ENCODE measurements around the gene USP22.

Gene USP22

DNA sequence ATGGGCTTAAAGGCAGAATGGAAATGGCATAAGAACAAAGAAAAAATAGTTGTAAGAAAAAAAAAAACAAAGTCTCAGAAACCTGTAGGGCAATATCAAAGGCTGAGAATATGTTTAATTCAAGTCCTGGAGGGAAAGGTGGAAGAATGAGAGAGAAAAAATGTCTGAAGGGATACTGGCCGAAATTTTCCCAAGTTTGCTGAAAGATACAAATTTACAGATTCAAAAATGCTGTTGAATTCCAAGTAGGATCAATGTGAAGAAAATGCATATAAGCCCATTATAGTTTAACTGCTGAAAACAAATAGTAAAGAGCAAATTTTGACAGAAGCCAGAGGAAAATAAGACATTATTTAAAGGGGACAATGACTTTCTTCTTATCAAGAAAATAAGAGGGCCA, 6.6 kb upstream of the USP22 start:
- no peak for DNase-seq (ENCODE audit: low read depth in 3 of 3, low spot score in 1 of 3)

DNA sequence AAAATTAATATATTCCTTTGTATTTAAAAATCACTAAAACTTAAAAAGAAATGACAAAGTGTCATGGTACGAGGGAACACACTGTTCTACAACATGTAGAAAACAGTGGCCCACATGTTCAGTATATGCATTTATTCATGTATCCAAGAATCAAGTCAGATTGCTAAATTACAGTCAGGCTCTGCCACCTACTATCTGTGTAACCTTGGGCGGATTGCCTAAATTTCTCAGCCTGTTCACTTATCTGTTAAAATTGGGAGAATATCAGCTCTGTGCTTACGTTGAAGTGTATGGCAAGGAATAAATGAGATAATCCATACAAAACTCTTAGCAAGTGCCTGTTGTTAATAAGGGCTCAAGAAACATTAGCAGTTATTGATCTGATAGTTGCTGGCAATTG, 3.4 kb upstream of the USP22 start:
- no peak for DNase-seq (ENCODE audit: low read depth in 3 of 3, low spot score in 1 of 3)

DNA sequence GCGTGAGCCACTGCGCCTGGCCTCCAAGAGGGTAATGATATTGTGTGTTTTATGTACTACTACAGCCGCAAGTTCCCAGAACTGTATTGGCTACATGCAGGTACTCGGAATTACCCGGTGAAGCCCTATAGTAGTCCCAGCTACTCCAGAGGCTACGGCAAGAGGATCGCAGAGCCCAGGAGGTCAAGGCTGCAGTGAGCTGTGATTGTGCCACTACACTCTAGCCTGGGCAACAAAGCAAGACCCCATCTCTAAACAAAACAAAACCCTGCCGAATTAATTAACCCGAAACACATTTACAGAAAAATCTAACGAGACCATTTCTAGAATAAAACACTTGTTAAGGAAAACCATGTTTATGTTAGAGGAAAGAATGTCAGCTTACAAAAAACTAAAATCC, 2.2 kb upstream of the USP22 start:
- no peak for DNase-seq (ENCODE audit: low read depth in 3 of 3, low spot score in 1 of 3)

DNA sequence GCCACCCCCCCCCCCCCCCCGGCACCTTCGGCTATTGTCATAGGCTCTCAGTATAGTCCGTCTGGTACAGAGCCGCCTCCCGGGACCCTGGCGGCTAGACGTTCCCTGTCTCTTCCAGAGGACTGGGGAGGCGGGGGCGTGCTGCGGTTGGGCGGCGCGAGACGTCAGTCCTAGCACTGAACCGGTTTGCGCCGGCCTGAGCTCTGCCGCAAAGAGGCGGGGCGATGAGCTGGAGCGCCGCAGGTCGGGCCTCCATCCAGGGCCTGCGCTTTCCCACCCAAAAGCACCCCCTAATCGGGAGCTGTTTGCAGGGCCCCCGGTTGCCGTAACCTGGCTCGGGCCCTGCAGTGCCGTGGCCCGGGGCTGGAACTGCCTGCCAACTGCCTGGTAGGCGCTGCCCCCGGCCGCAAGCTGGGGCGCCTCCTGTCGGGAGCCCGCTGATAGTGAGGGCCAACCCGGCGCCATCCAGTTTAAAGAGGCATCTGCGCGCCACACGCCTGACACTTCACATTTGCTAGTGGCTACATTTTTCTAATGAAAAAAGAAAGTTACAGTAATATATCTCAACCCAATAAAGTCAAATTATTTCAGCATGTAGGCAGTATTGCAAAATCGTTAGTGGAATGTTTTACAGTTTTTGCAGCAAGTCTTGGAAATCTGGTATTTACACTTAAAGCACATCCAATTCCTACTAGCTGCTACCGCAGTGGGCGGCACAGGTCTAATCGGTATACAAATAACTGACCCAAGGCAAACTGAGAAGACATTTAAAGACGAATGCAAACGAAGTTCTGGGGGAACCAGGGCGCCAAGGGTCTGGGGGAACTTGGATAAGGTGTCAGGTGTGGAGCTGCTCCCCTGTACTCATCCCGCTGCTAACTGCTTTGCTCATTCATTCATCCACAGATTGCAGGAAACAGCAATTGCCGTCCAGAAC, 753 bp upstream of the USP22 start:
- DNase-seq (ENCODE audit: low read depth in 3 of 3, low spot score in 1 of 3), result peak in 2 of 3 donors; percentile 90 to 93

DNA sequence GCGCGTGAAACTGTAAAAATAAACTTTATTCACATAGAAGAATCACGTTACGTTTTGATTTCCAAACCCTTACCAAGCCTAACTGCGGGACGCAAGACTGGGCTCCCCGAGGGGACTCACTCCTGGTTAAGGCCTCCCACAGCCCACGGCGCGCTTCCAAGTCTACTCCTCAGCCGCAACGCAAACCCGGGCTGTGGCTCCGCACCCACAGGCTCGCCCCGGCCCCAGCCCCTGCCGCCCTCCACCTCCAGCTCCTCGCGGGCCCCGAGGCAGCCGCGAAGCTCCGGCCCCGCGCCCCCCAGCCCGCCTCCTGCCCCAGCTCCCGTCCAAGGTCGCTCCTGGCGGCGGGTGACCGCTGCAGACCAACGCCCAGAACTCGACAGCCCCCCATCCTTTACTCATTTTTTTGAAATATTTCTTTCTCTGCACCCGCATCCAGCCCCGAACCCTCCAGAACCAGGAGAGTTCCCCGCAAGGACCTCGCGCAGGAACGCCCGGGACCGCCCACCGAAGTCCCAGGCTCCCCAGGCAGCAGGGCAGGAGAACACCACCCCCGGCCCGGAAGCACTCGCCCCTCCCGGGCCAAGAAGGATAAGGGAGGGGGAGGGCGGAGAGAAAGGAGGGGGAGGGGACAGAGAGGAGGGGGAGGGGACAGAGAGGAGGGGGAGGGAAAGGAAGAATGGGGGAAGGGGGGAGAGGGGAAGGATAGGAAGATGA, 912 bp downstream of the USP22 start:
- peak; percentile 27 to 46 (median 35) for DNase-seq (ENCODE audit: low read depth in 3 of 3, low spot score in 1 of 3)

DNA sequence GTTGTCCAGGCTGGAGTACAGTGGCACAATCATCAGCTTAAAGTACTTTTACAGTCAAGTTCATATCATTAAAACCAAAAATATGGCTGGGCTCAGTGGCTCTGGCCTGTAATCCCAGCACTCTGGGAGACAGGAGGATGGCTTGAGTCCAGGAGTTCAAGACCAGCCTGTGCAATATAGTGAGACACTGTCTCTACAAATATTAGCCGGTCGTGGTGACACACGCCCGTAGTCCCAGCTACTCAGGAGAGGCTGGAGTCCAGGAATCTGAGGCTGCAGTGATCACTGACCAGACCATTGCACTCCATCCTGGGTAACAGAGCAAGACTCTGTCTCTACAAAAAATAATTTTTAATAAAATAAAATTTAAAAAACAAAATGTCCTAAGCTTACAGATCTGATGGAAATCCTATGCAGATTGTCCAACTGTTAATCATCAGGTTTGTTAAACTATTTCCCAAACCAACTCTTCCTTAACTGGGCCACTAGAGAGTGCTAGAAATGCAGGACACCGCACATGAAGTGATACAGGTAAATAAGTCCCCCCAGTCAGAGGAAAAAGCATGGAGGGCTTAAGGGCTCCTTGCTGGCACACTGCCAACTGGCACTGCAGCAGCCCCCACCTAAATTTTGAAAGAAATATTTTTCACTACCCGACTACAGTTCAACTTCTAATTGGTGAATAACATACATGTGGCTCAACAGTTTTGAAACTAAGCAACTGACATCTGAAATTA, 2.8 kb downstream of the USP22 start:
- peak in 2 of 3 donors; percentile 5 to 8 for DNase-seq (ENCODE audit: low read depth in 3 of 3, low spot score in 1 of 3)

DNA sequence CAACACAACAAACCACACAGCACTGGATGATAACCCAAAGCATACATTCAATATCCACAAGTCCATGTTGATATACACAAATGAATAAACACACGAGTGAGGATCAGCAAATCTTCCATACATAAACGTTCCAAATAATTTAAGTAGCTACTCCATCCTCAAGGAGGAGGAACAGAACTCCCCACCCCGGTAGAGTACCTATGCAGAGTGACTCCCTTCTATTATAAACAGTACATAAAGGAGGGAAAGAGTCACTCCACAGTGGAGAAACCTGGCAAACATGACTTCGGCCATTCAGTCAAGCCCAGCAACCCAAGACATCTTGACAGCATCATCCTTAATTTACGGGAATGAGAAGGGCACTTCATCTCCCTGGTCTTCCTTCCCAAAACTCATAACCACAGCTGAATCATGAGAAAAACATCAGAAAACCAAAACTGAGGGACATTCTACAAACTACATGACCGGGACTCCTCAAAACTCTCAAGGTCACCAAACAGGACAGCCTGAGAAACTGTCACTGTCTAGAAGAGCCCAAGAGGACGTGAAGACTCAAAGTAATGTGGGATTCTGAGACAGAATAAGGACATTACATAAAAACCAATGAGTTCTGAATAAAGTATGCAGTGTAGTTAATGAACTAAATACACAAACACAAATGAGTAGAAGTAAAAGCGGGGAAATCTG, 5.6 kb downstream of the USP22 start:
- no peak for DNase-seq (ENCODE audit: low read depth in 3 of 3, low spot score in 1 of 3)

DNA sequence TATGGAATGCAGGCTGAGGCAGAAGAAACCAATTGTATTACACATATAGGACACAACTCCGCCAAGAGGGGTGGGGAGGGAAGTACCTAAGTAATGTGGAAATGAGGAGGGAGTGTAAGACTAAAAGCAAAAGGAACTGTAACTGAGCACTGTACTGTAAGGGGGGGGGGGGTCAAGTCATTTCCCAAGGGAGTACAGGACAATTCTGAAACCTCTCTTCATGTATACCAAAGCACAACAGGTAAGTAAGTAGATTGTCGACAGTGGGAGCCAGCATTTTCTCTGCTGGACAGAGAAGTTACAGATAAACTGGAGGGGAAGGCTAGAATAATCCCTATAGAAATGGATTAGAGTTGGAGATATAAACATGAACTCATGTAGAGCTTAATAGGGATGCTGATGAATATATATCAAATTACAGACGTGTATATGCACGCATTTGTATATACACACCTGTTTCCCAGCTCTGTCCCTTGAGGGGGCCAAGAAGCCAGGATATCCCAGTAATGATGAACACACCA, 6.4 kb downstream of the USP22 start:
- no peak for DNase-seq (ENCODE audit: low read depth in 3 of 3, low spot score in 1 of 3)

DNA sequence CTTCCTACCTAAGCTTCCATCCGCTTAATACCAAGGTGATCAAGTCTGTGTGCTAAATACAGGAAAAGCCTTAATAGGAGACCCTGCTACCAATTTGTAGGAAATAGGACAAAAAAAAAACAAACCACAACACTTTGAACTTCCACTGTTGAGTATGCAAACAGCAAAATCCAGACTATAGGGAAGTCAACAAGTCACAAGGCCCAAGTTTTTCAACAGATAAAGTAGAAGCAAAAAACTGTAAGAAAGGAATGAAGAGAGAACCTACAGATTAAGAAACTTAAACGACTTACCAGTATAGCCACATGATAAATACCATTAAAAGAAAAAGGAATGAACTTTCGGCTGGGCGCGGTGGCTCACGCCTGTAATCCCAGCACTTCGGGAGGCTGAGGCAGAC, 7.4 kb downstream of the USP22 start:
- DNase-seq (ENCODE audit: low read depth in 3 of 3, low spot score in 1 of 3), result no peak

DNA sequence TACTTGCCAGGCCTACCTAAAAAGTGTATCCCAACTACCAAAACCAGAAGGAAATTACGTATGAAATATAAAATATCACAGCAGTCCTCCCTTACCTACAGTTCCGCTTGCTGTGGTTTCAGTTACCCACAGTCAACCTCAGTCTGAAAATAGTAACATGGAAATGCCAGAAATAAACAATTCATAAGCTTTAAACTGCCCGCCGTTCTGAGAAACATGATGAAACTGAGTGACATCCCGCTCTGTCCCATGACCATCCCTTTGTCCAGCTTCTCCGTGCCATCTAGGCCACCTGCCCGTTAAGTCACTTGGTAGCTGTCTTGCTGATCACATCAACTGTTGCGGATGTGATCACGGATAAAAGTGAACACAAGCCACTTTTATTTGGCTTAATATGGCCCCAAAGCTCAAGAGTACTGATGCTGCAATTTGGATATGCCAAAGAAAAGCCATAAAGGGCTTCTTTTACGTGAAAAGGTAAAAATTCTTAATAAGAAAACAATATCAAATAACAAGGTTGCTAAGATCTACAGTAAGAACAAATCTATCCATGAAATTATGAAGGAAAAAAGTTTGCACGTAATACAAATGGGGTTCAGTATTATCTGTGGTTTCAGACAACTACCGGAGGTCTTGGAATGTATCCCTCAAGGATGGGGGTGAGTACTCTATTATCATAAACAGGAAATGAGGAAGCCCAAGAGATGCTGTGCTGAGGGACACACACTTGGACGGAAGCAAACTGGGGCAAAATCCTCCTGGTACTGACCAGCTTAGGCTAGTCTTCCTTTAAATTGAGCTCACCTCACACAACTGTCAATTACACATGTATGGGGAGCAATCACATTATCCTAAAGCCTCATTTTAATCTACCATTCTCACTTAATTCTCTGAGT, 8.2 kb downstream of the USP22 start:
- no peak for DNase-seq (ENCODE audit: low read depth in 3 of 3, low spot score in 1 of 3)

DNA sequence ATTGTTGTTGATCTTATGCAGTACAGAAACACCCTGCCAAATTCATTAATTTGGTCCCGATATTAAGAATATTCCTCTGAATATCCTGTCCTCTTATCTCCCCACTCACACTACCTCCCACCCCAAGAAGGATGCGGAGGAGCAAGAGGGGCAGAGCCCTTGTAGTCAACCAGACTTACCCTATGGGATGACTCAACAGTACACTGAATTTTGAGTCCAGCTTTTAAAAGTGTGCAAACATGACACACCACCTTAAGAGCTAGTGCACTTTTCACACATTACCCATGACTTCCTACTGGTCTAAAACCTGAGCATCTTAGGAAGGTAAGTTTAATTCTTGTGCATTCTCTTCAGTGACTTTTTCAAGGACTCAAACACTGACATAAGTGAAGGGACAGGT, 9.5 kb downstream of the USP22 start:
- DNase-seq (ENCODE audit: low read depth in 3 of 3, low spot score in 1 of 3), result no peak

DNA sequence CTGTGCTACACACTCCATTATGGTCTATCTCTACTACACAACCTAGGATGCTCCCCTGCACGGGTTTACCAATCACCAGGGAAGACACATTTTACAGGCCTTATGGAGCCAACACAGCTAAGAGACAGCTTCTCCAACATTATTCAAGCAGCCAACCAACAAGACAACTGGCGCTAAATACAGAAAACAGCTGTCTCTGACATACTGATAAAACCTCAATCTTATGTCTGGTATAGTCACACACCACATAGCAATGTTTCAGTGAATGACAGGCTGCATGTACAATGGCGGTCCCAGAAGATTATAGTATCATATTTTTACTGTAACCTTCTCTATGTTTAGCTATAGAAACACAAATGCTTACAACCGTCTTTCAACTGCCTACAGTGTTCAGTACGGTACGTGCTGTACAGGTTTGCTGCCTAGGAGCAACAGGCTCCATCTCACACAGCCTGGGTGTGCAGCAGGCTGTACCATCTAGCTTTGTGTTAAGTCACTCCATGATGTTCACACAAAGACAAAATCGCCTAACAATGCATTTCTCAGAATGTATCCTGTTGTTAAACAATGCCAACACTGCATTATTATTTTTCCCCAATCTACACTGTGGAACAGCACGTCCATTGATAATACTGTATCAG, 10.9 kb downstream of the USP22 start:
- DNase-seq (ENCODE audit: low read depth in 3 of 3, low spot score in 1 of 3), result no peak

DNA sequence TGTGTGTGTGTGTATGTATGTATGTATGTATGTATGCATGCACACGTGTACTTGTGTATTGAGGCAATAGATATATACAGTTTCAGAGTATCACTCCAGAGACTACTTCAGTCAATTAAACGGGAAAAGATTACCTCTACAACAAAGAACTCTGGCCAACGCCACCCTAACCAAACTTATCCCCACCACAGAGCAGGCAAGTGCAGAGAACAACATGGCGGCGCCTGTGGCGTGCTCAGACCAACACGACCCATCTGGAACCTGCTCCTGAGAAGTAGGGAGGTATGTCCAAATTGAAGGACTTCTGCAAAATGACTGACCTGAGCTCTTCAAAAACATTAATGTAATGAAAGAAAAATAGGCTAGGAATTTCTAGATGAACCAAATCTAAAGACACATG, 12.4 kb downstream of the USP22 start:
- no peak for DNase-seq (ENCODE audit: low read depth in 3 of 3, low spot score in 1 of 3)

DNA sequence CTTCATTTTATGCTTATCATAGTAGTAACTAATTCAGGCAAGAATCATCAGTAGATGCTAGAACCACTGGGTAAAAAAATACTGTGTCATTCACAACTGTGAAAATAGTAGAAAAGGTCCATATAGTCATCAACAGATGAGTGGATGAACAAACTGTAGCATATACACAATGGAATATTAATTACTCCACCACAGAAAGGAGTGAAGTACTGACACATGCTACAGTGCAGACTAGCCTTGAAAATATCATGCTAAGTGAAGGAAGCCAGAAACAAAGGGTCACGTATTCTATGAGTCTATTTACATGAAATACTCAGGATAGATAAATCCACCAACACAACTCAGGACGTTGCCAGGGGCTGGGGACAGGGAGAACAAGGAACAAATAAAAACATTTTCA, 13.3 kb downstream of the USP22 start:
- no peak for DNase-seq (ENCODE audit: low read depth in 3 of 3, low spot score in 1 of 3)

DNA sequence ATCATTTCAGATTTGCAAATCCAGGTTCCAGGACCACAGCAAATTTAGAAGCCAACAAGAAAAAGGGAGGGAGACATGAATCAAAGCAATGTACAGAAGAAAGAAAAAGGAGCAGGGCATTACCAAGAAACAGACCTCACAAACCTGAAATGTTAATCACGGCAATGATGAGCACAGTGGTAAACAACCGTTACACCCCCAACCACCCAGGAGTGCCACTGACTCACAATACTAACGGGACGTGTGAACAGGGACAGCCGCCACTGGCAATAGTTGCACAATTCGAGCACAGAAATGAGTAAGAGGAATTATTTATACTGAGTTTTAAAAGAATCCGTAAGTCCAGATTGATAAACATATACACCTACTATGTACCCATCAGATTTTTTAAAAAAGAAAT, 13.8 kb downstream of the USP22 start:
- DNase-seq (ENCODE audit: low read depth in 3 of 3, low spot score in 1 of 3), result no peak

DNA sequence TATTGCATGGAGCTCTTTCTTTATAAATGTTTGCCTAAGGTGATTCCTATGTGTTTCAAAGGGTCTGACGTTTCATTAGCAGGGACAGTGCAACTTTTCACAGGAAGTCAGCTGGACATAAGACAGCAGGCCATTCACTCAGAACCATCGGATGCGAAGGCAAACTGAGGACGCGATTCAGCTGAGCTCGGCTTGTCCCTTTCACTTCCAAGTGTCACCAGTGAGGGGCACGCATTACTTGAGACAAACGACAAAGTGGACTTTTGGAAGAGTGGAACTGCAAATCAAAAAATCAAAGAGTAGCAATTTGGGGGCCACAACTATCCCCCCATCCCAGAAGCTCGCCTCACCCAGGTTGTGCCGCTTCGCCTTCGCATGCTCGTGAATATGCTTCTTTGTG, 14.6 kb downstream of the USP22 start:
- DNase-seq (ENCODE audit: low read depth in 3 of 3, low spot score in 1 of 3), result no peak

DNA sequence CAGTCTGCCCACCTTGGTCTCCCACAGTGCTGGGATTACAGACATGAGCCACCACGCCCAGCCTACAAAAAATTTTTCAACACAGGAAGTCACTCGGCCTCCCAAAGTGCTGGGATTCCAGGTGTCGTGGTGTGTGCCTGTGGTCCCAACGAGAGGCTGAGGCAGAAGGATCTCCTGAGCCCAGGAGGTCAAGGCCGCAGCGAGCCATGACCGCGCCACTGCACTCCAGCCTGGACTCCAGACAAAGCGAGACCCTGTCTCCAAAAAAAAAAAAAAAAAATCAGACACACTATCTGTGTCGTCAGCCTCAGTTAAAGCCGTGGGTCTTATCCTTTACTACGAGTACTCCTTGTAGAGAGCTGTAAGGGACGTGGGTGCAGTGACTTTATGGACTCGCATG, 15.8 kb downstream of the USP22 start:
- no peak for DNase-seq (ENCODE audit: low read depth in 3 of 3, low spot score in 1 of 3)

DNA sequence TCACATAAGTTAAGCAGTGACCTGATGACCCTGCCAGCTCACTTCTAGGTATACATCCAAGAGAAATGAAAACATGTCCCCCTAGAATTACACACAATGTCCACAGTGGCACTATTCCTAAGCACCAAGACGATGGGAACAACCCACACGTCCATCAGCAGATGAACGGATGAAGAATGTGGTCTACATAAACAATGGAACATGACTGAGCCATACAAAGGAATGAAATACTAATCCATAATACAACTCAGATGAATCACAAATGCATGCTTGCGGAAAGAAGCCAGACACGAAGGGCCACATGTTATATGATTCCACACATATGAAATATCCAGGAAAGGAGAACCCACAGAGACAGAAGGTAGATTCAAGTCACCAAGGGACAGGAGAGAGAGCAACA, 17.4 kb downstream of the USP22 start:
- no peak for DNase-seq (ENCODE audit: low read depth in 3 of 3, low spot score in 1 of 3)

DNA sequence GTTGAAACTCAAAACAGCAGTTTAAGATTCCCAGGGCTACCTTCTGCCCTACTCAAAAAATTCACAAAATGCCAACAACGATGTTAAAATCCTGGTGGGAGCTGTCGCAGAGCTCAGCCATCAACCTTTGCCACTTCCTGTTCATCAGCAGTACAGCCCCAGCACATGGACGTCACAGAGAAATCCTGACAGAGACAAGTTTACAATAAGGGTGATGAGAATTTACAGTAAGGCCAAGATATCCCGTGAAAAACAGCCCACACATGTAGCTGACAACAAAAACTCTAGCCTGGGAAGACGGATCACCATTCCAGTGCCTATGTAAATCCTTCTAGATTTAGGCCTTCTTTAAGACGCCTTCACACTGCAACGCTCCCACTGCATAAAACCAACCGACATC, 18.8 kb downstream of the USP22 start:
- no peak for DNase-seq (ENCODE audit: low read depth in 3 of 3, low spot score in 1 of 3)
